HT1080 (cell line): Measurements from ENCODE around the gene ZNF41. TPM values are rescaled to one million over a fixed set of nuclear protein-coding genes. Genes with fewer than 3 reads are reported as not detected.
"Not testable (repeated sequence)": the region's sequence is repeated elsewhere in the genome, so short reads cannot be mapped to it uniquely, and the experiment has no call there.

ENCODE experiments used
- DNase-seq: peaks from one replicate; pipeline ENCODE4 v3.0.0-alpha.2; 2015; ENCODE audit warnings: low read depth
- total RNA-seq: library from RNA; depleted of rRNA; stranded (reverse); fragments of >200 nt; shearing (Covaris generic); gene quantifications from 2 replicates; pipeline ENCODE4 v1.2.3, GENCODE V29; 2014

The ZNF41 gene
- total RNA-seq, 1 experiment from 2014 or later, result 8.6 TPM

DNA sequence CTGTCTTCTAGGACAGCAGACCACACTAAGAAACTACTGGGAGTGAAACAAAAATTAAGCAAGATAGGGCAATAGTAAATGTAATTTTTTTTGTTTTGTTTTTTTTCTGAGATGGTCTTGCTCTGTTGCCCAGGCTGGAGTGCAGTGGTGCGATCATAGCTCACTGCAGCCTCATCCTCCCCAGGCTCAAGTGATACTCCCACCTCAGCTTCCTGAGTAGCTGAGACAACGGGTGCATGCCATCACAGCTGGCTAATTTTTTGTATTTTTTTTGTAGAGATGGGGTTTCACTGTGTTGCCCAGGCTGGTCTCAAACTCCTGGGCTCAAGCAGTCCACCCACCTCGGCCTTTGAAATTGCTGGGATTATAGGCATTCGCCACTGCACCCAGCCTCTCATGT is 9.1 kb upstream of the ZNF41 start:
- DNase-seq, result not testable (repeated sequence)

DNA sequence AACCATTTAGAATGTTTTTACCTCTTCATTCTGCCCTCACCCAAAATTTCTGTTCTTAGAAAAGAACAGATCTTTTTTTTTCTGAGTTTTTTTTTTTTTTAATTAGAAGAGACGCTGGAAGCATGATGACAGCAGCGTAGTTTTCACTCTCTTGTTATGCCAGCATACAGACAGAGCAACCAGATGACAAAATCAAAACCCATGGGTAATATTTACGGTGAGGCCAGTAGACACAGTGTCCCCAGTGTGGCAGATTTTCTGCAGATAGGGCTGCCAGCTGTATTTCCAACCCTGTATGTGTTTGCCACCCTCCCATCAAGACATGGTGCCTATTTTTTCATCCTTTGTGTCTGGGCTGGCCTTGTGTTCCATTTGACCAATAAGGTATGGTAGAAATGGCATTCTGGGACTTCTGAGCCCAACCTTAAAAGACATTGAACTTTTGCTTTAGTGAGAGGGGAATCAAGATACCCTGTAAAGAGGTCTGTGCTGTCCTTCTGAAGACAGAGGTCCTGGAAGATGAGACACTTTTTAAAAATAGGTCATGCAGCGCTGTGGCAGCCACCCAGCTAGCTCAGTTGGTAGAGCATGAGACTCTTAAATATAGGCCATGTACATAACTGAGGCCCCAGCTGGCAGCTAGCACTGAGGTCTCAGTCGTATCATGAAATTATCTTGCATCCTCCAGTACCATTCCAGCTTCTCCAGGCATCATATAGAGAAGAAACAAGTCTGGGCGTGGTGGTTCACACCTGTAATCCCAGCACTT is 6.7 kb upstream of the ZNF41 start:
- DNase-seq, result no peak

DNA sequence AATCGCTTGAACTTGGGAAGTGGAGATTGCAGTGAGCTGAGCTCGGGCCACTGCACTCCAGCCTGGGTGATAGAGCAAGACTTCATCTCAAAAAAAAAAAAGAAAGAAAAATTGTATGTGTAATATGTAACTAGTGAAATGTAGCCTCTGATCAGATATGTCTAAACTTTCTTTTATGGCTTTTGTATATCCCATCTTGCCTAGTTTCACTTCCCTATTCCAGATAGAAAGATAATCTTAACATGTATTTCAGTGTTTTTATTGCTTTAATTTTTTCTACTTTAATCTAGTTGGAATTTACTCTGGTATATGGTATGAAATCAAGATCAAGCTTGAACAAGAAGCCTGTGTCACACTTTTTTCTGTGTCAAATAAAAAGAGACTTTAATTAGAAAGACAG is 1.9 kb upstream of the ZNF41 start:
- DNase-seq, result no peak

DNA sequence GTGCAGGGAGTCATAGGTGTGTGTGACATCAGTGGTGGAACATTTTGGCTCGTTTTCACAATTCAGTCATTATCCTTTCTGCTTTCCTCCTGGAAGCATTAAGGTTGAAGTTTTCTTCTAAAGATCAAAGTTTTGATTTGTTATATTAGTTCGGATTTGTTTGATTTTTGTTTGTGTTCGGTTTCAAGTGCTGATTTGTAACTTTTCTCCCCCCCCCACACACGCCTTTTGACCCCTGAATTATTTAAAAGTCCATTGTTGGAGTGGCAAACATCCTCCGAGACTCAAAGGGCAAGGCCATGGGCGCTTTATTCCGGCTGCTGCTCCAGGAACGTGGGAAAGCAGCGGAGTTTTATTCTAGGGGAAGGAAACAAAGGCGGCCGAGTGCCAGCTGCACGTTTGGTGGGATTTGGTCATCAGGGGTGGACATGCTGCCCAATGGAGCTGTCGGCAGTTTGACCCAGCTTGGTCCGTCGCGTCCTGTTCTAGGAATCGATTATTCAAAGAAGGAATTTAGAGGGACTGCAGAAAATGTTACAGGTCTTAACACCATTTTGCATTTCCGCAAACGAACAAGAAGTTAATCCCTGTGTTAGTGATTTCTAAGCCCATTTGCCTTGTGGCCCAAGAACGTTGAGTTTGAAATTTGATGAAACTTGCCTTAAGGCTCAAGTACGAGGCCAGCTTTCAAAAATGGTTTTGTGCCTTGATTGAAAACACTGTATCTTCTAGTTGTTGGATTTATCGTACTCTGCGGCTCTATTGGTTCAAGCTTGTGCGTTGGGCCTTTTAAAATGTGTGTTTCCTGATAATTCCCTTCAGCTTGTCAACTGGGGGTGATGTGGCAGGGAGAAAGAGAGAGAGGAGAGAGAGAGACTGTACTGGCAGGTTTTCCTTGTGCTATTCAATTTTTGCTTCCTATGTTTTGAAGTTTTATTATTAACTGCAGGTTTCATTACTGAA is 565 bp upstream of the ZNF41 start:
- DNase-seq, result peak; percentile 20

DNA sequence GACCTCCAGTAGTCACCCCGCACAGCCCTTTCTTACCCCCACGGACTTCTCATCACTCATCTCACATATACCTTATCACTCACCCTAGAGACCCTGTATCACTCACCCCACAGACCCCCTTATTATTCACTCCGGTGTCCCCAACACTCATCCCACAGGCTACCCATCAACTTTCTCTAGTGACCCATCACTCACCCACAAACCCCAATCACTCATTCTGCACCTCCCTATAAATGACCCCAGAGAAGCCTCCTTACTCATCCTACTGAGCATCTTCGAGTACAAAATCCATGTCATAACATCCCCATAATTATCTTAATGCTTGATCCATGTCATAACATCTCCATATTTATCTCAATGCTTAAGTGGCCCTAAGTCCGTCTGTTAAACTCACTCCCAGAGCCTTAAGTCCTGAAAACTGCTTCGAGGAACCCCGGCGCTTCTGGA is 934 bp downstream of the ZNF41 start:
- DNase-seq, result no peak

DNA sequence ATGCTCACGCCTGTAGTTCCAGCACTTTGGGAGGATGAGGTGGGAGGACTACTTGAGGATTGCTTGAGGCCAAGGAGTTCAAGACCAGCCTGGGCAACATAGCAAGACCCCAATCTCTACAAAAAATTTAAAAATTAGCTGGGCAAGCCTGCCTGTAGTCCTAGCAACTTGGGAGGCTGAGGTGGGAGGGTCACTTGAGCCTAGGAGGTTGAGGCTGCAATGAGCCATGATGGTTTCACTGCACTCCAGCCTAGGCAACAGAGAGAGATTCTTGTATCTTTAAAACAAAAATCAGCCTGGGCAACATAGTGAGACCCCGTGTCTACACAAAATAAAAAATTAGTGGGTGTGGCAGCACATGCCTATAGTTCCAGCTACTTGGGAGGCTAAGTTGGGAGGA is 1.9 kb downstream of the ZNF41 start:
- no peak for DNase-seq

DNA sequence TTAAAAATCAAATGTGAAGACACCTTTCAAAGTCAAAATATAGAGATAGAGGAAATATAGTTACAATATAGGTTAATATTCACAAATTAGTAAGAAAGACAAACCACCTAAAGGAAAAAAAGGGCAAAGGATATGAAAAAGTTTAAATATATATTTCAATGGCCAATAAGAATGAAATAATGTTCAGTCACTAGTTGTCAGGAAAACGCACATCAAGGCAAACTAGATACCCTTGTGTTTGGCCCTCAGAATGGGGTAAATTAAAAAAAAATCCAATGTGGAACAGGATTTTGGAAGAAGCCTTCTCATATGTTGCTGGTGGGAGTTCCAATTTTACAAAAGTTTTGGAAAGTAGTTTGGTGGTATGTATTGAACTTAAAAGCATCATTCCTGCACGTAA is 2.4 kb downstream of the ZNF41 start:
- DNase-seq, result no peak

DNA sequence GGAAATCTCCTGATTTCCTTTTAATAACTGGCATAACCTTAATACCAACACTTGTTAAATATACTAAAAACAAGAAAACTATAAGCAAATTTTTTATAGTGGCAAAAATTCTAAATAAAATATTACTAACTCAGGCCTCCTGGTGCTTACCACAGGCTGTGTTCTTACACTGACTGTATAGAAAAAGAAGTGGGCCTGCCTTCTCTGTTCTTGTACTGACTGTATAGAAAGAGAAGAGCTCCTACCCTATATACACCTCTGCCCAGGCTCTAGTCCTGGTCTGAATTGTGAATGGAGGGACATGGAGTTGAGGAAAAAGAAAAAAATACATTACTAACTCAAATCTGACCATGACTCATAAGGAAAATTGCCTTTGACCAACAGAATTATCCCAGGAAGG is 7.5 kb downstream of the ZNF41 start:
- no peak for DNase-seq

DNA sequence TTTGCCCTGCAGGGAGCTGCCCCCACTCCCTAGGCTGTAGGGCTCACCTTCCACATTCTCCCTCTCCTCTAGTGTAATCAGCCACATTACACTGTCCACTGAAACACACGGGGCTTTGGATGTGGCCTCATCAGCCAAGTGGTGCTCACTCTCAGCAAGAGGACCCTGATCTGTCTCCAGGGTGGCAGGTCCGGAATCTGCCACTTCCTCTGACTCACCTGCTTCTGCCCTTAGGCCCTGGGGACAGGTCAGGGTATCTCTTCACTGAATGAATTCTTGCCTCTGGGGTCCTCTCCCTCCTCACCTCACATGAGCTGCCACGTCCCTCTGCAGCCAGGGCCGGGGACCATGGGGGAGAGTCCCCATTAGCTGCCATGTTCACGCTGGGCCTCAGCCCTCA is 15.9 kb downstream of the ZNF41 start:
- no peak for DNase-seq

DNA sequence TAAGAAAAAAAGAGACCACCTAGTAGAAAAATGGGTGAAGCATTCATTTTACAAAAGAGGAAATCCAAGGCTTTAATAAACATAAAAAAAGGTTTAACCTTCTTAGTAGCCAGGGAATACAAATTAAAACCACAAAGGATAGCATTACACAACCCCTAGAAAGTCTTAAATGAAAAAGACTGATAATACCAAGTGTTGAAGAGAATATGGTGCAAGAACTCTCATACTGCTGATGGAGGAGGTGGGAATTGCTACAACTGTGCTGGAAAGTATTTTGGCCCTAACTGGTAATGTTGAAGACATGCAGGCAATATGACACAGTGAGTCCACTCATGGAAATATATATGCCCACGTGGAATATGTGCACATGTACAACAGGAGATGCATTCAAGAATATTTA is 22.5 kb downstream of the ZNF41 start:
- DNase-seq, result no peak

DNA sequence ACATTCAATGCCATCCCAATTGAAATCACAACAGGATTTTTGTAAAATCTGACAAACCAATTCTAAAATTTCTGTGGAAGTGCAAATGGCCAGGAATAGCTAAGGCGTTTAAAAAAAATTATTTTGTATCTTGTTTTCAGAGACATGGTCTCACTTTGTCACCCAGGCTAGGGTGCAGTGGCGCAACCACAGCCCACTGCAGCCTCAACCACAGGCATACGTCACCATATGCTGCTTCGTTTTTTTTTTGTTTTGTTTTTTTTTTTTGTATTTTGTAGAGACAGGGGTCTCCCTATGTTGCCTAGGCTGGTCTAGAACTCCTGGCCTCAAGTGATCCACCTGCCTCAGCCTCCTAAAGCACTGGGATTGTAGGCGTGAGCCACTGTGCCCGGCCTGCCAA is 24.5 kb downstream of the ZNF41 start:
- DNase-seq, result no peak

DNA sequence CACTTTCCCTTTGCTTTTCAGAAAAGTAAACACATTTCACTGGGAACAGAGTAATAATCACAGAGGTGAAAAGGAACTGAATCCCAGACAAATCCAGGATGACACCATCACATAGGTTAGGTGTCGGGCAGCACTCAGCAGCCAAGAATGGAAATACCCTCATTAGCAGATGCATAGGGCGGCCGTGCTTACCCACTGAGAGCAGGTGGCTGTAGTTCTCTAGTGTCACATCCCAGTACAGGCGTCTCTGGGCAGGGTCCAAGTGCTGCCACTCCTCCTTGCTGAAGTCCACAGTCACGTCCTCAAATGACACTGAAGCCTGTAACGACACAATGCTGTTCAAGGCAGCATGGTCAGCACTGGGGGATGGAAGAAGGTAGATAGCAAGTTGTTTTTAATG is 26.9 kb downstream of the ZNF41 start:
- DNase-seq, result no peak

DNA sequence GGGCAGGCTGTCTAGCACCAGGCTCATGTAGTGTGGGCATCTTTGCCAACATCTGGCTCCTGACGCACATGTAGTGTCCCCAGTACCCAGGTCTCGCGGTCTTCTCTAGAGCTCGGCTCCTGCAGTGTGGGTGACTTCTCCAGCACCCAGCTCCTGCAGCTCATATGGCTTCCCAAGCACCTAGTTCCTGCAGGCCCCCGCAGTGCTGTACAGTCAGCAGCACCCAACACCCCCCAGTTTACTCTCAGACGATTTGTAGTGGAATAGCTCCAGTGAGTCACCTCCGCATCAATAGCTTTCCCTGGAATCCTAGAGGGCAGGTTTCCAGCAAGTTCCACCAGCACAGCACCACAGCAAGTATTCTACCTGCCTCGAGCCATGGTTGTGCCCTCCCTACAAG is 30.9 kb downstream of the ZNF41 start:
- DNase-seq, result no peak

DNA sequence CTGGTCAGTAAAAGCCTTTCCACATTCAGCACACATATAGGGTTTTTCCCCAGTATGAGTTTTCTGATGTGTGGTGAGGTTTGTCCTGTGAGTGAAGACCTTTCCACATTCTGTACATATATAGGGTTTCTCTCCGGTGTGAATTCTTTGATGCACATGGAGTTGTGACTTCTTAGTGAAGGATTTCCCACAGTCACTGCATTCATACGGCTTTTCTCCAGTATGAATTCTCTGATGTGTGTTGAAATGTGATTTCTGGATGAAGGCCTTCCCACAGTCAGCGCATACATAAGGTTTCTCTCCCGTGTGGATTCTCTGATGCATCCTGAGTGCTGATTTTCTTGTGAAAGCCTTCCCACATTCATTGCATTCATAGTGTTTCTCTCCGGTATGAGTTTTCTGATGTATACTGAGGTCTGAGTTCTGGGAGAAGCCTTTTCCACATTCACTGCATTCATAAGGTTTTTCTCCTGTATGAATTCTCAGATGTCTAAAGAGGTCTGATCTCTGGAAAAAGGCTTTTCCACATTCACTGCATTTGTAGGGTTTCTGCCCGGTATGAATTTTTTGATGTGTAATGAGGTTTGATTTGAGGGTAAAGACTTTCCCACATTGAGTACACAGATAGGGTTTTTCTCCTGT is 34.7 kb downstream of the ZNF41 start:
- DNase-seq, result no peak

DNA sequence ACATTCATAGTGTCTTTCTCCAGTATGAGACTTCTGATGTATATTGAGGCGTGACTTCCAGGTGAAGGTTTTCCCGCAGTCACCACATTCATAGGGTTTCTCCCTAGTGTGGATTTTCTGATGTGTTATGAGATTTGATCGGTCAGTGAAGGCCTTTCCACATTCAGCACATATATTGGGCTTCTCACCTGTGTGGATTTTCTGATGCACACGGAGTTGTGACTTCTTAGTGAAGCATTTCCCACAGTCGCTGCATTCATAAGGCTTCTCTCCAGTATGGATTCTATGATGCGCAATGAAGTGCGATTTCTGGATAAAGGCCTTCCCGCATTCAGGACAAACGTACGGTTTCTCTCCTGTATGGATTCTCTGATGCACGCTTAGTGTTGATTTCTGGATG is 35.4 kb downstream of the ZNF41 start:
- DNase-seq, result no peak

DNA sequence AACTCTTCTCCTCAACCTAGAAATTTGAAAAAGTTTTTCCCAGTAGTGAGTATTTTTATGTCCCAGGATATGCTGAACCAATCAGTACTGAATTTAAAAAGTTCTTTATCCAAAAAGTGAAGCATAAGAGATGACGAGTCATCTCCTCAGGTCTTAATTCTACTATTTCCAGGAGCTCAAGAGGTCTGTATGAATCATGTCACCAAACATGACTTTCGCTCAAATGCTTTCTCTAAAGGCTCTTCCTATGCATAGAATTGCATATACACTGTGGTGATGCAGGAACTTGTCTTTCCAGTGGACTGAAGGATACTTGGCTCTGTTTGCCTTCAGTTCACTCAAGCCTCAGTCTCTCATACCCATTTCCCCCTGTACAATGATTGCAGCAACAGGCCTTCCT is 36.1 kb downstream of the ZNF41 start:
- no peak for DNase-seq

DNA sequence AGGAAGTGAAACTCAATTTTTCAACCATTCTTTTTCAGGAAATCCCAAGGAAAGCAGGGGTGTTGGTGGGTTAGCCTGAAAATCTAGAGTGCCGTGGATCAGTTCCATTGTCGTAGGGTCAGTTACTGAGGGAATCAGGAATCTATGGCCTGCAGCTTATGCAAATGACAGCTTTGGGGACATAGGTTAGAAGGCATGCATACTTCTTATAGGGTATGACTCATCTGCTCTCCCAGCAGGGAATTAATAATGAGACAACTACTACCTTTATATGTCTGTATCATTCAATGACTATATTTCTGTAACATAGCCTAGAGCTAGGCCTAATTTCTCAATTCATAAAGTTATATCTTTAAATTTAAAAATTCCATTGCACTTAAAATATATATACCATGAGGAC is 36.6 kb downstream of the ZNF41 start:
- DNase-seq, result no peak

DNA sequence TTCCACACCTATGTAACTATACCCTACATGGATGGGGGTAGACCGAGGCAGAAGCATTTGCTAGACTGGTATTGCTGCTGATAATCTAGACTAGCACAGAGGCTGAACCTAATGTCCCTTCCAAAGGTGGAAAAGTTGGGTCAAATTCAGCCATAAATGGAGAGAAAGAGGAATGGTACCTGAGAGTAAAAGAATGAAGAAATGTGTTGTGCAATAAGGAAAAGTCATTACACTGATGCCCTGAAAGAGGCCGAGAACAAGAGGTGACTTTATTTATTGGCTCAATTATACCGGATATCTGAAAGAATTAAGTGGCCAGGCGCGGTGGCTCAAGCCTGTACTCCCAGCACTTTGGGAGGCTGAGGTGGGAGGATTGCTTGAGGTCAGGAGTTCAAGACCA is 52.1 kb downstream of the ZNF41 start:
- no peak for DNase-seq

DNA sequence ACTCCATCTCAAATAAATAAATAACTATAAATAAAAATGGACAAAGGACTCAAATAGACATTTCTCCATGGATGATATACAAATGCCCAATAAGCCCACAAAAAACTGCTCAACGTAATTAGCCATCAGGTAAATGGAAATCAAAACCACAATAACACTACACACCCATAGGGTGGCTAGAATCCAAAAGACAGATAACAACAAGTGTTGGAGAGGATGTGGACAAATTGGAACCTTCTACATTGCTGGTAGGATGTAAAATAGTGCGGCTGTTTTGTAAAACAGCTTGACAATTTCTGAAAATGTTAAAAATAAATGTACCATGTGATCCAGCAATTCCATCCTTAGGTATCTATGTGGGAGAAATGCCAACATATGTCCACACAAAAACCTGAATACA is 60.6 kb downstream of the ZNF41 start:
- no peak for DNase-seq

DNA sequence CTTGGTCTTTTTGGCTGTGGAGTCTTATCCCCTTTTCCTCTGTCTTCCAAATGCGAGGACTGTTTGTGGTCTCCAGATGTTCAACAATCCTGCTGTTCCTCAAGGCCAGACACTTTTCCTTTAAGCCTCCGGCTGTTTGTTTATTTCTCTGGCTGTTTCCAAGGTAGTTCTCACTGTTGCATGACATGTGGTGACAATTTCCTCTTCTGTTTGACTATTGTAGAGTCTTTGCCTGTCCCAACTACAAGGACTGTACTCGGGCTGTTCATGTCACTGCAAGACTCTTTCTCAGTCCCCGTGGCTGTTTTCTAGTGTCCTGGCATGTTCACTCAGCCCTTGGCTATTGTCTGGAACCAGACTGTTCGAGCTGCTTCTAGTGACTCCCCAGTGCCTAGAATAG is 62.1 kb downstream of the ZNF41 start:
- no peak for DNase-seq

DNA sequence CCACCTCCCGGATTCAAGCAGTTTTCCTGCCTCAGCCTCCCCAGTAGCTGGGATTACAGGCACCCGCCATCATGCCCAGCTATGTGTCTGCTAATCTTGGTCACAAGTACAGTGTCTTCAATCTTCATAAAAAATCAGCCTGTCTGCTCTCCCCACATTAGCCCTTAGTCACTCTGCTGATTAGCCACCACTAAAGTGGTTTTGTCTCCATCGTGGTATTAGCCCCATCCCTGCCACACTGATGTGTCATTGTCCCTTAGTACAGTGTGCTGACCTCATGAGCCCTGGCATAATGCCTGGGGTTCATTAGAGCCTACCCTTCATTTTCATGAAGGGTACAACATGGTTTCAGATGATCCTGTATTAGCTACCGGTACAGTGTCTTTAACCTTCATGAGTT is 62.8 kb downstream of the ZNF41 start:
- DNase-seq, result no peak

DNA sequence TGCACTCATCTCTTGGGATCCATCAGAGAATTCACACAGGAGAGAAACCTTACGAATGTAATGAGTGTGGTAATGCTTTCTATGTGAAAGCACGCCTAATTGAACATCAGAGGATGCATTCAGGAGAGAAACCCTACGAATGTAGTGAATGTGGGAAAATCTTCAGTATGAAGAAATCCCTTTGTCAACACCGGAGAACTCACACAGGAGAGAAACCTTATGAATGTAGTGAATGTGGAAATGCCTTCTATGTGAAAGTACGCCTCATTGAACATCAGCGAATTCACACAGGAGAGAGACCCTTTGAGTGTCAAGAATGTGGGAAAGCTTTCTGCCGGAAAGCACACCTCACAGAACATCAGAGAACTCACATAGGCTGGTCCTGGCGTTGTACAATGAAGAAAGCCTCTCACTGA is 69.8 kb downstream of the ZNF41 start:
- no peak for DNase-seq
